Body of pancreas (tissue), 4 donors: ENCODE data around the gene TSTD2. TPM values are rescaled to one million over a fixed set of nuclear protein-coding genes. Genes with fewer than 3 reads are reported as not detected.

Source experiments
- ATAC-seq: fragments of 150-250 bp; one replicate; pipeline ENCODE4 v1.9.1; 2016
- DNase-seq, 4 donors: peaks; one replicate each; pipeline ENCODE4 v3.0.0-alpha.2; 2019
- H3K27ac ChIP-seq, 4 donors: fragments of 200-600 bp; sonication (generic); 1 replicate in 3 of 4; 2 replicates in 1 of 4; pipeline versions ENCODE4 v1.5.1 to v1.6.1; 2016 to 2019; ENCODE audit warnings: mild to moderate bottlenecking in 1 of 4, mixed read lengths in 1 of 4, moderate library complexity in 1 of 4
- H3K27me3 ChIP-seq, 2 donors: fragments of 200-600 bp; sonication (generic); one replicate each; pipeline ENCODE4 v1.6.0; 2016; ENCODE audit warnings: mild to moderate bottlenecking in 1 of 2
- H3K36me3 ChIP-seq, 2 donors: fragments of 200-600 bp; sonication (generic); replicated peaks in 1 of 2; 2 replicates each; pipeline ENCODE4 v1.5.1; 2016; ENCODE audit warnings: low read depth in 2 of 2; ENCODE audit not compliant: insufficient read depth in 1 of 2
- H3K4me1 ChIP-seq: fragments of 200-600 bp; sonication (generic); one replicate; pipeline ENCODE4 v1.6.0; 2016
- H3K4me3 ChIP-seq, 2 donors: fragments of 200-600 bp; sonication (generic); 1 replicate in 1 of 2; 2 replicates in 1 of 2; pipeline ENCODE4 v1.5.1; 2016 to 2019
- H3K9me3 ChIP-seq, 3 donors: fragments of 200-600 bp; sonication (generic); 1 replicate in 2 of 3; 2 replicates in 1 of 3; pipeline ENCODE4 v1.5.1; 2016
- CTCF ChIP-seq, 7 experiments: fragments of 450-650 bp in 4 of 7; fragments of 200-600 bp in 3 of 7; sonication (generic) in 3 of 7; IDR thresholded peaks; one replicate each; pipeline ENCODE4 v1.5.1; 2016 to 2019; ENCODE audit warnings: antibody characterized with exemption in 7 of 7
- POLR2A ChIP-seq, 3 donors: fragments of 450-650 bp; IDR thresholded peaks; one replicate each; pipeline ENCODE4 v1.6.1; 2016; ENCODE audit warnings: antibody characterized with exemption in 3 of 3, mild to moderate bottlenecking in 2 of 3
- WGBS, 2 donors: methylation state at CpG; one replicate each; pipeline ENCODE4 v1.1.5; 2017; 5-methylcytosine and 5-hydroxymethylcytosine counted together
- intact Hi-C: fragments of 100-400 bp; cut with DNase I; formaldehyde crosslinking; loops from one replicate; pipeline ENCODE4 v1.15.1; 2023
- total RNA-seq, 2 donors: library from RNA; depleted of rRNA; stranded (reverse); fragments of >200 nt; gene quantifications; one replicate each; pipeline ENCODE4 v1.1.0, GENCODE V29; 2016

TSTD2 gene
- total RNA-seq, 2 donors from 2014 or later: 10.9 to 16.6 TPM

- intact Hi-C loops: no loop called here
- Histone ChIP-seq H3K4me1 (no peaks in the 10 kb centered on the region), H3K9me3 (no peaks in the 10 kb centered on the region), H3K36me3 (no peaks in the 10 kb centered on the region), H3K4me3 (no peak overlapping the region), H3K27ac (no peak overlapping the region), H3K27me3 (no peaks in the 10 kb centered on the region)
- DNase-seq (no peak), ATAC-seq (no peak)
- WGBS, 2 donors: 86% methylated on average over 1 of the region's 1 CpG
- TF ChIP-seq CTCF (IDR thresholded peaks at IDR 0.05) (no peak), POLR2A (IDR thresholded peaks at IDR 0.05) (no peak)
Observed at GRCh38 chr9:97550386-97550785, 82.8 kb downstream of the TSTD2 start.

Other genes starting within 250 kb of the TSTD2 start
- gene TDRD7, start 221.3 kb downstream of the TSTD2 start, total RNA-seq: 1 to 10 TPM; 2.3 to 7.5 TPM
- 10 to 100 TPM in 1 of 2 donors, 1 to 10 TPM in 1; 9.2 to 16.1 TPM for gene TMOD1, start 131.7 kb downstream of the TSTD2 start, total RNA-seq
- 10 to 100 TPM; 11.4 to 14.5 TPM for gene NCBP1, start 453 bp upstream of the TSTD2 start, total RNA-seq
- gene XPA, start 64.0 kb upstream of the TSTD2 start, total RNA-seq: 10 to 100 TPM in 1 of 2 donors, 1 to 10 TPM in 1; 9.6 to 15.8 TPM
- gene FOXE1, start 219.9 kb upstream of the TSTD2 start, total RNA-seq: not detected